Fibroblast of lung (primary cell): ENCODE results near the gene ZC3H7B. TPM values are rescaled to one million over a fixed set of nuclear protein-coding genes. Genes with fewer than 3 reads are reported as not detected.
"Not testable (repeated sequence)": the region's sequence is repeated elsewhere in the genome, so short reads cannot be mapped to it uniquely, and the experiment has no call there.

Experiments used
- DNase-seq, 2 donors: peaks; one replicate each; pipeline versions ENCODE4 v3.0.0 to v3.0.0-alpha.2; 2010; ENCODE audit warnings: low read depth in 2 of 2
- H2AFZ ChIP-seq: 2 replicates; pipeline ENCODE4 v1.5.1; 2012; ENCODE audit warnings: low read length, control low read depth, inconsistent platforms
- H3K27ac ChIP-seq: 2 replicates; pipeline ENCODE4 v1.5.1; 2011; ENCODE audit warnings: low read length, control low read depth; ENCODE audit not compliant: insufficient read depth
- H3K27me3 ChIP-seq: 2 replicates; pipeline ENCODE4 v1.5.1; 2011; ENCODE audit warnings: mild to moderate bottlenecking, low read length; ENCODE audit not compliant: control insufficient read depth, insufficient read depth
- H3K36me3 ChIP-seq: 2 replicates; pipeline ENCODE4 v1.5.1; 2011; ENCODE audit warnings: low read length; ENCODE audit not compliant: control insufficient read depth, insufficient read depth
- H3K4me1 ChIP-seq: 2 replicates; pipeline ENCODE4 v1.5.1; 2011; ENCODE audit warnings: low read length; ENCODE audit not compliant: control insufficient read depth, insufficient read depth; ENCODE audit errors: extremely low read depth
- H3K4me2 ChIP-seq: 2 replicates; pipeline ENCODE4 v1.5.1; 2011; ENCODE audit warnings: low read length, control low read depth; ENCODE audit not compliant: insufficient read depth; ENCODE audit errors: extremely low read depth
- H3K4me3 ChIP-seq, 4 experiments: fragments of 200-600 bp in 1 of 4; sonication (generic) in 1 of 4; replicated peaks in 1 of 4; 2 replicates each; pipeline ENCODE4 v1.5.1; 2011 to 2016; ENCODE audit warnings: low read length in 4 of 4, low read depth in 3 of 4, mild to moderate bottlenecking in 3 of 4, control low read depth in 2 of 4, inconsistent platforms in 1 of 4, mixed read lengths in 1 of 4; ENCODE audit not compliant: insufficient read depth in 1 of 4; ENCODE audit errors: control extremely low read depth in 1 of 4
- H3K79me2 ChIP-seq: 2 replicates; pipeline ENCODE4 v1.5.1; 2012; ENCODE audit warnings: mild to moderate bottlenecking, low read length, inconsistent platforms; ENCODE audit not compliant: control insufficient read depth, insufficient read depth
- H3K9ac ChIP-seq: 2 replicates; pipeline ENCODE4 v1.5.1; 2011; ENCODE audit warnings: mild to moderate bottlenecking, low read length, control low read depth; ENCODE audit not compliant: insufficient read depth
- H3K9me3 ChIP-seq: 2 replicates; pipeline ENCODE4 v1.5.1; 2012; ENCODE audit warnings: low read depth, low read length; ENCODE audit not compliant: control insufficient read depth, insufficient read depth
- H4K20me1 ChIP-seq: 2 replicates; pipeline ENCODE4 v1.5.1; 2011; ENCODE audit warnings: low read length; ENCODE audit not compliant: control insufficient read depth, insufficient read depth; ENCODE audit errors: extremely low read depth
- CTCF ChIP-seq, 2 donors: IDR thresholded peaks in 1 of 2; conservative IDR thresholded peaks in 1 of 2; 1 replicate in 1 of 2; 2 replicates in 1 of 2; pipeline ENCODE4 v1.5.1; 2011 to 2012; ENCODE audit warnings: low read length in 2 of 2, control low read depth in 1 of 2, inconsistent platforms in 1 of 2, low read depth in 1 of 2, mild to moderate bottlenecking in 1 of 2
- EZH2 ChIP-seq: IDR thresholded peaks from 2 replicates; pipeline ENCODE4 v1.5.1; 2012; ENCODE audit warnings: low read length, control low read depth, mild to moderate bottlenecking; ENCODE audit errors: missing control alignments
- polyA plus RNA-seq, 2 donors: library from polyadenylated mRNA; depleted of rRNA in 1 of 2; stranded (reverse) in 1 of 2; unstranded in 1 of 2; fragments of >200 nt; gene quantifications; 2 replicates each; pipeline ENCODE4 v1.2.1, GENCODE V29; 2011 to 2012; ENCODE audit warnings: missing spikeins in 1 of 2
- total RNA-seq: library from RNA; depleted of rRNA; stranded (reverse); fragments of >200 nt; gene quantifications from 2 replicates; pipeline ENCODE4 v1.2.1, GENCODE V29; 2014

ZC3H7B gene
- total and polyA plus RNA-seq, 2 donors (not counting 1 experiment from before 2014, with no cell fraction given) = 30.6 to 64.4 TPM

DNA sequence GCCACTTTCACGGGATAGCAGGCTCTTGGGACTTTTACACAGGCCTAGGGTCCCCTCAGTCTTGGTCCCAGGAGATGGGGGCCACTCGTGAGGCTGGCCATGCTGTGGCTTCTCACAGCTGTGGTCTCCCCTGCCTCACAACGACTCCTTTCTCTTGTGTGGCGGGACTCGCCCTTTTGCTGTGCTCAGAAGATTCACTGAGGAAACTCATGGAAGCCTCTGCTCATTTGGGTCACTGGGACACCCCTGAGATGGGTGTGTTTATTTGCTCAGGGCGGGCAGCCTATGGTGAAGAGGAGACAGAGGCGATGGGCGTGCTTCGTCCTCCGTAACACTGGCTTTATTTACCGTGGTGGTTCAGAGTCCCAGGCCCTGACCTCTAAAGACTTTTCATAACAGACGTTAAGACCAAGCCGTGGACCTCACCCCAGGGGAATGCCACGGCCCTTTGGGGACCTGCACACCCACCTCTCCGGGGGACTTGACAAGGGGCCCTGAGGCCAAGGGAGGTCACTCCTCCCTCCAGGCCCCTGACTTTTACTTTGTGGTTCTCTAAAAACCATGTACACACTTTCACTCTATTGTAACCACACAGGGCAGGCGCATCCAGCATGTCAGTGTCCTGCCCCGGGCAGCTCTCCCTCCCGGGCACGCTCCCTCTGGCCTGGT lies 96.0 kb downstream of the ZC3H7B start:
- Histone ChIP-seq H3K4me1 (peaks cover 8% of the 10 kb centered on the region), H2AFZ (no peak overlapping the region), H4K20me1 (no peaks in the 10 kb centered on the region), H3K4me2 (no peak overlapping the region), H3K9ac (no peak overlapping the region), H3K27ac (no peak overlapping the region), H3K27me3 (no peaks in the 10 kb centered on the region), H3K9me3 (no peaks in the 10 kb centered on the region), H3K36me3 (peaks cover 4% of the 10 kb centered on the region), H3K79me2 (no peaks in the 10 kb centered on the region), H3K4me3 (no peak overlapping the region)
- DNase-seq = no peak
- no peak for TF ChIP-seq EZH2
- TF ChIP-seq CTCF (conservative IDR thresholded peaks at IDR 0.05 in 1 of 2, IDR thresholded peaks at IDR 0.05 in 1 of 2; ENCODE audit: low read depth in 1 of 2, low read length in 2 of 2) = no peak

DNA sequence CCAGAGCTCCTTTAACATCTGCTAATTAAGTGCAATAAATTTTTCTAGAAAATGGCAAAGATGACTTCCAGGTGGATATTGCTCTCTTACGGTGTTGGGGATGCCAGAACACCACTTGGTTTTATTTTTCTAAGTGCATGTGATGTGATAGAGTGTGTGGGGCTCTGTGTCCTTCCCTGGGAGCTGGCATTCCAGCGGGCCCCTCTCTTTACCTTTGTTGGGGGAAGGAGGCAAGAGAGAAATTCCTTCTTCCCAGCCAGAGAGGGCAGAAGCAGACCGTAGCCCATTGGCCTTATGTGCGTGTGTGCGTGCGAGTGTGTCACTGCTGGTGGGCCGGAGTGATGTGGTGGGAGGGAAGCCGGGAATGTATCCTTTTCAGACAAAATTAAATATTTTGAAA lies 97.6 kb downstream of the ZC3H7B start:
- TF ChIP-seq CTCF (conservative IDR thresholded peaks at IDR 0.05 in 1 of 2, IDR thresholded peaks at IDR 0.05 in 1 of 2; ENCODE audit: low read depth in 1 of 2, low read length in 2 of 2) (no peak), EZH2 (no peak)
- Histone ChIP-seq H3K79me2 (no peaks in the 10 kb centered on the region), H3K36me3 (peaks cover 4% of the 10 kb centered on the region), H3K4me2 (no peak overlapping the region), H3K9me3 (no peaks in the 10 kb centered on the region), H4K20me1 (no peaks in the 10 kb centered on the region), H3K9ac (no peak overlapping the region), H3K4me3 (no peak overlapping the region), H3K27ac (no peak overlapping the region), H2AFZ (no peak overlapping the region), H3K27me3 (no peaks in the 10 kb centered on the region), H3K4me1 (peaks cover 16% of the 10 kb centered on the region)
- no peak for DNase-seq

GRCh38 chr22:41401781-41402648 lies 100.7 kb downstream of the ZC3H7B start:
- H3K27me3 ChIP-seq = no peaks in the 10 kb centered on the region
- H3K9me3 ChIP-seq = no peaks in the 10 kb centered on the region
- H3K4me2 ChIP-seq = peak overlapping the region; percentile 54
- no peak overlapping the region for H2AFZ ChIP-seq
- no peaks in the 10 kb centered on the region for H3K79me2 ChIP-seq
- peak; percentile 35 to 90 for DNase-seq
- H3K27ac ChIP-seq = peak overlapping the region; percentile 34
- no peak overlapping the region for H3K4me3 ChIP-seq
- H4K20me1 ChIP-seq = no peaks in the 10 kb centered on the region
- no peaks in the 10 kb centered on the region for H3K36me3 ChIP-seq
- TF ChIP-seq EZH2 = no peak
- TF ChIP-seq CTCF (conservative IDR thresholded peaks at IDR 0.05 in 1 of 2, IDR thresholded peaks at IDR 0.05 in 1 of 2; ENCODE audit: low read depth in 1 of 2, low read length in 2 of 2) = no peak
- no peak overlapping the region for H3K9ac ChIP-seq
- H3K4me1 ChIP-seq = peaks cover 17% of the 10 kb centered on the region

GRCh38 chr22:41402851-41403250 lies 101.5 kb downstream of the ZC3H7B start:
- not testable (repeated sequence) for DNase-seq, H2AFZ ChIP-seq, H3K27ac ChIP-seq, H3K9ac ChIP-seq, H3K4me3 ChIP-seq, H3K27me3 ChIP-seq, H3K79me2 ChIP-seq, H3K36me3 ChIP-seq, H3K4me2 ChIP-seq, H3K9me3 ChIP-seq, H4K20me1 ChIP-seq
- peaks cover 17% of the 10 kb centered on the region for H3K4me1 ChIP-seq
